OCI-LY7 (cell line): ENCODE data around the gene SMARCC1. TPM values are rescaled to one million over a fixed set of nuclear protein-coding genes. Genes with fewer than 3 reads are reported as not detected.

ENCODE experiments used
- BruUV-seq: library from RNA; stranded (reverse); fragments of 400-500 nt; replicated peaks from 2 replicates; lab custom pipeline; 2021; lab: Mats Ljungman, UMichigan
- CTCF ChIA-PET: fragments of 300-600 bp; sonication (Branson Sonifier 250); formaldehyde crosslinking; loops from one replicate; lab custom pipeline; 2022; ENCODE audit warnings: antibody characterized with exemption; ENCODE audit not compliant: unreplicated experiment; lab: Charles Lee
- POLR2A ChIA-PET: fragments of 300-600 bp; sonication (Branson Sonifier 250); formaldehyde crosslinking; loops from one replicate; lab custom pipeline; 2022; ENCODE audit warnings: antibody characterized with exemption; lab: Charles Lee
- DNase-seq: peaks from one replicate; pipeline ENCODE4 v3.0.0-alpha.2; 2015; ENCODE audit warnings: low spot score
- H2AFZ ChIP-seq: fragments of 200-600 bp; sonication (generic), shearing (Covaris generic); 2 replicates; pipeline ENCODE4 v1.6.1; 2014; ENCODE audit warnings: mild to moderate bottlenecking, antibody characterized with exemption, low read length, moderate library complexity
- H3K27ac ChIP-seq: fragments of 200-600 bp; sonication (generic); 2 replicates; pipeline ENCODE4 v1.5.1; 2014; ENCODE audit warnings: mixed run types, low read depth, mild to moderate bottlenecking, moderate library complexity, low read length, inconsistent platforms; ENCODE audit not compliant: poor library complexity, severe bottlenecking
- H3K36me3 ChIP-seq: fragments of 200-600 bp; sonication (generic); 2 replicates; pipeline ENCODE4 v1.6.1; 2014; ENCODE audit warnings: mild to moderate bottlenecking, antibody characterized with exemption, low read length, moderate library complexity, mixed read lengths; ENCODE audit not compliant: insufficient read depth
- H3K4me1 ChIP-seq: fragments of 200-600 bp; sonication (generic); 2 replicates; pipeline ENCODE4 v1.5.1; 2014; ENCODE audit warnings: mild to moderate bottlenecking, low read length; ENCODE audit not compliant: insufficient read depth, poor library complexity, severe bottlenecking
- H3K4me2 ChIP-seq: fragments of 200-600 bp; sonication (generic); 2 replicates; pipeline ENCODE4 v1.6.1; 2014; ENCODE audit warnings: mild to moderate bottlenecking, low read length
- H3K4me3 ChIP-seq: fragments of 200-600 bp; sonication (generic); 2 replicates; pipeline ENCODE4 v1.5.1; 2014; ENCODE audit warnings: mild to moderate bottlenecking, low read depth, low read length; ENCODE audit not compliant: poor library complexity, severe bottlenecking
- H3K79me2 ChIP-seq: fragments of 200-600 bp; sonication (generic); 2 replicates; pipeline ENCODE4 v1.6.1; 2016; ENCODE audit warnings: low read depth, mild to moderate bottlenecking, low read length, moderate library complexity, mixed read lengths; ENCODE audit not compliant: insufficient read depth
- H3K9me2 ChIP-seq: fragments of 200-600 bp; sonication (generic); 2 replicates; pipeline ENCODE4 v1.6.1; 2016; ENCODE audit warnings: mild to moderate bottlenecking, low read length, mixed read lengths; ENCODE audit not compliant: insufficient read depth
- H3K9me3 ChIP-seq: fragments of 200-600 bp; sonication (generic); 2 replicates; pipeline ENCODE4 v1.6.1; 2014; ENCODE audit warnings: mild to moderate bottlenecking, mixed run types, low read length, mixed read lengths
- H4K20me1 ChIP-seq: fragments of 200-600 bp; sonication (generic); 2 replicates; pipeline ENCODE4 v1.6.1; 2014; ENCODE audit warnings: mild to moderate bottlenecking, antibody characterized with exemption, low read length, moderate library complexity, mixed read lengths; ENCODE audit not compliant: insufficient read depth
- EZH2phosphoT487 ChIP-seq: fragments of 200-600 bp; sonication (generic); IDR thresholded peaks from 2 replicates; pipeline ENCODE4 v1.6.1; 2018; ENCODE audit warnings: low read depth, borderline replicate concordance, mild to moderate bottlenecking, mixed run types, antibody characterized with exemption, low read length, moderate library complexity, mixed read lengths
- intact Hi-C: fragments of 100-400 bp; cut with micrococcal nuclease; formaldehyde crosslinking; loops from one replicate; pipeline ENCODE4 v1.10.0; 2022; ENCODE audit not compliant: unreplicated experiment
- total RNA-seq, 2 experiments: library from RNA; depleted of rRNA in 1 of 2; stranded (reverse); fragments of >200 nt in 1 of 2; shearing (Covaris generic) in 1 of 2; gene quantifications; 2 replicates each; pipeline ENCODE4 v1.2.3, GENCODE V29; 2014 to 2022
- TF ChIP-seq, protein P1 (sequence below): fragments of 200-600 bp; sonication (generic); conservative IDR thresholded peaks from 2 replicates; pipeline ENCODE4 v1.5.1; 2014; ENCODE audit warnings: mild to moderate bottlenecking, antibody characterized with exemption, low read length, moderate library complexity, mixed read lengths

The SMARCC1 gene
- total RNA-seq, 2 experiments from 2014 or later, result 83.2 to 176 TPM

DNA sequence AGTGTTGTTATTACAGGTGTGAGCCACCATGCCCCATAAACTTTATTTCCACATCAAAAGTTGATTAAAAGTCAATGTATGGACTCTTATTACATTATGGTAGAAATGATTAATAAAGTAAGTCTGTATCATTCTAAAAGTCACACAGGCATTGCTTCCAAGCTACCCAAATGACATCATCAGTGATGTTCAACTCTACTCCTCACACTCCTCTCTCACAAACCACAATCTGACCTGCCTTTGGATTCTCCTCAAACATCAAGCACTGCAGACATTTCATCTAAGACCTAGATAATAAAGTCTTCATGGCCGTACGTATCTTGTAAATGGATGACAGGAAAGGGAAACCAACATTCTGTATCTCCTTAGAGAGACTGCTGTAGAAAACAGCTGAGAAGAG, 68.0 kb downstream of the SMARCC1 start:
- no TSS peak for BruUV-seq
- no peak for DNase-seq
- TF ChIP-seq EZH2phosphoT487, result no peak
- TF ChIP-seq, protein P1, sequence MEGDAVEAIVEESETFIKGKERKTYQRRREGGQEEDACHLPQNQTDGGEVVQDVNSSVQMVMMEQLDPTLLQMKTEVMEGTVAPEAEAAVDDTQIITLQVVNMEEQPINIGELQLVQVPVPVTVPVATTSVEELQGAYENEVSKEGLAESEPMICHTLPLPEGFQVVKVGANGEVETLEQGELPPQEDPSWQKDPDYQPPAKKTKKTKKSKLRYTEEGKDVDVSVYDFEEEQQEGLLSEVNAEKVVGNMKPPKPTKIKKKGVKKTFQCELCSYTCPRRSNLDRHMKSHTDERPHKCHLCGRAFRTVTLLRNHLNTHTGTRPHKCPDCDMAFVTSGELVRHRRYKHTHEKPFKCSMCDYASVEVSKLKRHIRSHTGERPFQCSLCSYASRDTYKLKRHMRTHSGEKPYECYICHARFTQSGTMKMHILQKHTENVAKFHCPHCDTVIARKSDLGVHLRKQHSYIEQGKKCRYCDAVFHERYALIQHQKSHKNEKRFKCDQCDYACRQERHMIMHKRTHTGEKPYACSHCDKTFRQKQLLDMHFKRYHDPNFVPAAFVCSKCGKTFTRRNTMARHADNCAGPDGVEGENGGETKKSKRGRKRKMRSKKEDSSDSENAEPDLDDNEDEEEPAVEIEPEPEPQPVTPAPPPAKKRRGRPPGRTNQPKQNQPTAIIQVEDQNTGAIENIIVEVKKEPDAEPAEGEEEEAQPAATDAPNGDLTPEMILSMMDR, result no peak
- CTCF ChIA-PET, result no interaction called here
- H3K9me3 ChIP-seq, result no peaks in the 10 kb centered on the region
- POLR2A ChIA-PET, result interaction anchor here (1.7 kb wide), 1 partner anchor 60 kb away, joined by 4 read pairs; no protein-coding TSS in a partner anchor
- H3K4me2 ChIP-seq, result no peak overlapping the region
- H3K9me2 ChIP-seq, result no peaks in the 10 kb centered on the region
- H2AFZ ChIP-seq, result no peak overlapping the region
- H3K79me2 ChIP-seq, result peaks cover 8% of the 10 kb centered on the region; the same call in 1 of the 2 replicates
- no peak overlapping the region for H3K27ac ChIP-seq
- no peaks in the 10 kb centered on the region for H3K4me1 ChIP-seq
- intact Hi-C loops, result no loop called here
- no peak overlapping the region for H3K4me3 ChIP-seq
- no peaks in the 10 kb centered on the region for H4K20me1 ChIP-seq
- peaks cover 95% of the 10 kb centered on the region for H3K36me3 ChIP-seq

DNA sequence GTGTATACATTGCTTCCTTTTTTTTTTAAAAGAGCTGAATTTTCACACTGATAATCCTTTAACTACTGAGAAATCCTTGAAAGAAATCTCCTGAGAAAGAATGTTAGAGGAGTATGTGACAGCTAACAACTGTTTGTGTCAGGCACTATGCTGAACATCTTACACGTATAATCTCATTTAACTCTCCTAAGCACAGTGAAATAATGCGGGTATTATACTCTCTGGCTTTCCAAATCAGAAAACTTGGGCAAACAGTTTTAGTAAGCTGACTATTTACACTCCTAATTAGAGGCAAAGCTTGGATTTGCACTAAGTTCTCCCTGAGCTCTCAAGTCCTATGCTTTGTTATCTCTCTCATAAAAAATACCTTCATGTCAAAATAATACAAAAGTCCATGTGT, 69.3 kb downstream of the SMARCC1 start:
- no peak overlapping the region for H2AFZ ChIP-seq
- H3K36me3 ChIP-seq, result peaks cover 97% of the 10 kb centered on the region
- ChIA-PET POLR2A (interaction anchor here (0.5 to 0.6 kb wide), 3 partner anchors 25 to 525 kb away, joined by 3 to 9 read pairs (median 3); no protein-coding TSS in a partner anchor), CTCF (no interaction called here)
- no TSS peak for BruUV-seq
- no peak overlapping the region for H3K4me2 ChIP-seq
- H3K9me3 ChIP-seq, result no peaks in the 10 kb centered on the region
- H3K79me2 ChIP-seq, result peaks cover 8% of the 10 kb centered on the region; the same call in 1 of the 2 replicates
- no peak overlapping the region for H3K4me3 ChIP-seq
- no peaks in the 10 kb centered on the region for H4K20me1 ChIP-seq
- no peaks in the 10 kb centered on the region for H3K4me1 ChIP-seq
- no peak for TF ChIP-seq EZH2phosphoT487
- TF ChIP-seq, protein P1, result no peak
- H3K27ac ChIP-seq, result no peak overlapping the region
- no peaks in the 10 kb centered on the region for H3K9me2 ChIP-seq
- DNase-seq, result no peak
- intact Hi-C loops, result no loop called here

DNA sequence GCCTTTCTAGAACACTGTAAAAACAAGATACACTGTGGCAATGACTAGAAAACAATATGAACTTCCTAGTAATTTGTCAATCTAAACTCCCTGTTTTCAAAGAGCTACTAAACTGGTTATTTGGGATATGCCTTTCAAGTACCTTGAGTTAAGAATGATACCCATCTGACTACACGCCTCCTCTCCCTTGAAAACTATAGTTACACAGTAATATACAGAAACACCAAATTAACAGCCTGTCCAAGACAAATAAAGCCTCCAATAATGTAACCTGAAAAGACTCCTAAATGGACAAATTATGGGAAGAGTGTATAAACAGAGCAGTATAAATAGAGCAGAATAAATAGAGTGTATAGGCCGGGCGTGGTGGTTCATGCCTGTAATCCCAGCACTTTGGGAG, 70.1 kb downstream of the SMARCC1 start:
- Histone ChIP-seq H3K79me2 (peaks cover 6% of the 10 kb centered on the region; the same call in 1 of the 2 replicates), H3K9me3 (no peaks in the 10 kb centered on the region)
- no TSS peak for BruUV-seq

More for the DNA sequence above, 70.1 kb downstream of the SMARCC1 start:
- Histone ChIP-seq H3K27ac (no peak overlapping the region), H3K4me3 (no peak overlapping the region), H3K9me2 (no peaks in the 10 kb centered on the region), H2AFZ (no peak overlapping the region), H3K4me2 (no peak overlapping the region), H4K20me1 (no peaks in the 10 kb centered on the region), H3K36me3 (peaks cover 97% of the 10 kb centered on the region), H3K4me1 (no peaks in the 10 kb centered on the region)
- no peak for DNase-seq
- intact Hi-C loops, result no loop called here
- CTCF ChIA-PET, result no interaction called here
- POLR2A ChIA-PET, result interaction anchor here (0.6 kb wide), 2 partner anchors 17 to 25 kb away, joined by 6 to 9 read pairs; no protein-coding TSS in a partner anchor
- TF ChIP-seq EZH2phosphoT487, result no peak
- TF ChIP-seq, protein P1, result no peak
